Measurements from ENCODE around the gene SYT2. TPM values are rescaled to one million over a fixed set of nuclear protein-coding genes. Genes with fewer than 3 reads are reported as not detected.
A peak's percentile ranks its signal among the peaks of the same experiment; 100 is the strongest.
"Not testable (repeated sequence)": the region's sequence is repeated elsewhere in the genome, so short reads cannot be mapped to it uniquely, and the experiment has no call there.

Gene SYT2
- total and polyA plus RNA-seq, 8 donors: 1.1 to 5.4 (median 2.5) TPM; not detected in 1

DNA sequence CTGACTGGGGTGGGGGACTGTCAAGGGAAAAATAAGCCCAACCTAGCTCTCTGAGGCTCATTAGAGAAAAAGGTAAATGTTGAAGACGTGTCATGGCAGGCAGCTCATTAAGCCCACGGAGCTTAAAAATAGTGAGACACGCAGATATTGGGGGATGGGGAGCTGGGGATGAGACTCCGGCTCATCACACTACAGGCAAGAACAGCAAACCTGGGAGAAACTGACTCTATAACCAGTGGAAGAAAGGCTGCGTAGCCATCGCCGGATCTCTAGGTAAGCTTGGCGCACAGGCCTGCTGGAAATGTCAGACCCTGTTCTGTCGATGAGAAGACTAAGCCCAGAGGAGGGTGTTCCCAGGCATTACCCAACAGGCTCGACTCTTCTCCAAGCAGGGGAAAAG is 78.0 kb downstream of the SYT2 start:
- Histone ChIP-seq H3K27me3 (peaks cover 0 to 97% of the 10 kb centered on the region in 2 donors), H3K27ac (no peak overlapping the region), H3K4me1 (peaks cover 0 to 18% of the 10 kb centered on the region in 2 donors), H3K36me3 (no peaks in the 10 kb centered on the region), H3K4me3 (no peak overlapping the region), H3K9me3 (no peaks in the 10 kb centered on the region)
- intact Hi-C loops (cut with DNase I): no loop called here
- DNase-seq (peak in 1 of 4 donors; percentile 11), ATAC-seq (no peak)
- TF ChIP-seq, protein P1, sequence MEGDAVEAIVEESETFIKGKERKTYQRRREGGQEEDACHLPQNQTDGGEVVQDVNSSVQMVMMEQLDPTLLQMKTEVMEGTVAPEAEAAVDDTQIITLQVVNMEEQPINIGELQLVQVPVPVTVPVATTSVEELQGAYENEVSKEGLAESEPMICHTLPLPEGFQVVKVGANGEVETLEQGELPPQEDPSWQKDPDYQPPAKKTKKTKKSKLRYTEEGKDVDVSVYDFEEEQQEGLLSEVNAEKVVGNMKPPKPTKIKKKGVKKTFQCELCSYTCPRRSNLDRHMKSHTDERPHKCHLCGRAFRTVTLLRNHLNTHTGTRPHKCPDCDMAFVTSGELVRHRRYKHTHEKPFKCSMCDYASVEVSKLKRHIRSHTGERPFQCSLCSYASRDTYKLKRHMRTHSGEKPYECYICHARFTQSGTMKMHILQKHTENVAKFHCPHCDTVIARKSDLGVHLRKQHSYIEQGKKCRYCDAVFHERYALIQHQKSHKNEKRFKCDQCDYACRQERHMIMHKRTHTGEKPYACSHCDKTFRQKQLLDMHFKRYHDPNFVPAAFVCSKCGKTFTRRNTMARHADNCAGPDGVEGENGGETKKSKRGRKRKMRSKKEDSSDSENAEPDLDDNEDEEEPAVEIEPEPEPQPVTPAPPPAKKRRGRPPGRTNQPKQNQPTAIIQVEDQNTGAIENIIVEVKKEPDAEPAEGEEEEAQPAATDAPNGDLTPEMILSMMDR (IDR thresholded peaks at IDR 0.05): no peak

DNA sequence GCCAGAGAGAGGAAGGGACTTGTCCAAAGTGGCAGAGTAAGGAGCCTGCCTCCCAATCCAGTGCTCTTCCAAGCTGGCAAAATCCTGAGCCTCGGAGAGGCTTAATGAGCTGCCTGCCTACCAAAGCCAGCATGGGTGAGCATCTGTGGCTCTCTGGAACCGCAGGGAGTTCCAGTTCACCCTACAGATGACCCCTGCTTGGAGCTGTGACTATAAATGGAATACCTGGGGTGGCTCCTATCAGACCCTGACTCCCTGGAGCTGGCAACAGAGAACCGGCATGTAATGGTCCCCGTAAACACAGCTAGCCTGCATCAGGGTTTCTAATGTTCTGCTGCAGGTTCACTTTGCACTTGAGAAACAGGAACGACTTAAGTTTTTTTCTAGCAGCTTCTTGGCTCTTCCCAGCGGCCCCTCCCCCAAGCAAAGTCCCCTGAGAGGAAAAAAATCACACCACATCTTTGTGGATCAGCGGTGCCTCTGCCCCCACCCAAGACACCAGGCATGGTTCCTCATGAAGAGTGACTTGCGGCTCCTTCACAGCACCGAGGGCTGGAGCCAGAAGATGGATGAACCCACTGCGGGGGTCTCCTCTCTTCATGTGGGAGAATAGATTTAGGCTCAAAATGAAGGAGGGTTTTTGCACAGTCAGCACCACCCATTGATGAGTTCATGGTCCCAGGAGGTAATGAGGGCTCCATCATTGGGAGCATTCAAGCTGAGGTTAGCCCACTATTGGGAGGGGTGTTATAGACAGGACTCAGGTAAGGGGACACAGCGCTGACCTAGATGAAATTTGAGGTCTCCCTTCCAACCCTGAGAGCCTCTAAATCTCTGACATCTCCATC is 79.0 kb downstream of the SYT2 start:
- Histone ChIP-seq H3K9me3 (no peaks in the 10 kb centered on the region), H3K36me3 (no peaks in the 10 kb centered on the region), H3K27ac (no peak overlapping the region), H3K27me3 (peaks cover 0 to 97% of the 10 kb centered on the region in 2 donors), H3K4me3 (no peak overlapping the region), H3K4me1 (peaks cover 0 to 18% of the 10 kb centered on the region in 2 donors)
- intact Hi-C loops (cut with DNase I): no loop called here
- TF ChIP-seq, protein P1 (IDR thresholded peaks at IDR 0.05): no peak
- peak in 1 of 4 donors; percentile 10 for DNase-seq
- ATAC-seq: no peak

DNA sequence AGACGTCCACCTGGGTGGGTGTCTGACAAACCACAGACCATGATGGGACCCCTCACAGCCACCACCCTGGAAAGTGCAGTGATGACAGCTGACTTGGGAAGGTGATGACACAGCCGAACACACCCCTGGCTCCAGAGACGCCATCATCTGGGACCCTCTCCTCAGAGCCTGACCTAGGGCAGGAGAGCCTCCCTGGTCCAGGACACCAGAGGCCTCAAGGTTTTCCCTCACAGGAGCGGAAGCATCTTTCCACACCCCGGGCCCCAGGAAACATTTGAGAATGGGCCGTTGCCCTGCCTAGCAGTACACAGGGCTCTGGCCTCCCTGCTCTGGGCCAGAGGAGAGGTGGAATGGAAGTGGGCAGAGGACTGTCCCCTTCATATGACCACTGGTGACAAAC is 79.7 kb downstream of the SYT2 start:
- Histone ChIP-seq H3K9me3 (no peaks in the 10 kb centered on the region), H3K4me3 (no peak overlapping the region), H3K4me1 (peaks cover 0 to 20% of the 10 kb centered on the region in 2 donors), H3K36me3 (no peaks in the 10 kb centered on the region), H3K27ac (no peak overlapping the region), H3K27me3 (peaks cover 0 to 97% of the 10 kb centered on the region in 2 donors)
- intact Hi-C loops (cut with DNase I): no loop called here
- TF ChIP-seq, protein P1 (IDR thresholded peaks at IDR 0.05): no peak
- DNase-seq (peak in 1 of 4 donors; percentile 33), ATAC-seq (no peak)

DNA sequence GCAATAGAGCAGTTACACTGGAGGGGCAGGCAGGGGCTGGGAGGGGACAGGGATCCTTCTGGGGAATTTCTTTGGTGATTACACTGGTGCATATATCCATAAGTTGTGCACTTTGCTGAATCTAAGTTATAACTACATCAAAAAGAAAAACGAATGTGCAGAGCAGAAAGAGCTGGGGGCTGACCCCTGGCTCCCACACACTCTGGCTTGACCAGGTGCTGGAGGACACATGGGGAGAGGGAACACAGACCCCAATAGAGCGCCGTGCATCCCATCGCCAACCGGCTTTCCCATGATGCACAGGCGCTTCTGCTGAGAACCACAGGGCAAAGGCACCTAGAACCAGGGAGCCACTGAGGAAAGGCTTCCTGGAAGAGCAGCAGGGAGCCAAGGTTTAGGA is 80.2 kb downstream of the SYT2 start:
- ATAC-seq; H3K4me3 ChIP-seq; H3K27ac ChIP-seq; H3K9me3 ChIP-seq; intact Hi-C loops (cut with DNase I); H3K36me3 ChIP-seq: not testable (repeated sequence)
- peaks cover 0 to 22% of the 10 kb centered on the region in 2 donors for H3K4me1 ChIP-seq
- peak in 1 of 4 donors; percentile 20 for DNase-seq
- H3K27me3 ChIP-seq: peaks cover 0 to 96% of the 10 kb centered on the region in 2 donors

DNA sequence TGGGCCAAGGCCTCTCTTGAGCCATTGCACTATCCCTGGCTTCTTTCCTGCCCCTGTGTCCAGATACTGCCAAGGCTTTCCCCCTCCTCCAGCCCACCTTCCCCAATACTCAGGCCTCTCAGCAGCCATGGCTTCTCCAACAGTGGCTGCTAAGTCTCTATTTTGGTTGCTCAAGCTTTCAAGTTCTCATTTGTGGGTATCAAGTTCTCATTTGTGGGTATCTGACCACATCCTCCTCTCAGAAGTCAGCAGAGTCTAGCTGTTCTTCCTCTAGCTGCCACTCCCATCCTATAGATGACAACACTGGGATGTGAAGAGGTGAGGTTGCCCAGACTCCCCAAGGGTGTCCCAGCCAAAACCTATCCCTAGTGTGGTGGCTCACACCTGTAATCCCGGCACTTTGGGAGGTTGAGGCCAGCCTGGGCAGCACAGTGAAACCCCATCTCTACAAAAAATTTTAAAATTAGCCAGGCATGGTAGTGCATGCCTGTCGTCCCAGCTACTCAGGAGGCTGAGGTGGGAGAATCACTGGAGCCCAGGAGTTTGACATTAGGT is 80.9 kb downstream of the SYT2 start:
- DNase-seq (peak in 1 of 4 donors; percentile 5), ATAC-seq (peak; percentile 34)
- H3K27ac ChIP-seq; H3K4me3 ChIP-seq; H3K36me3 ChIP-seq; H3K9me3 ChIP-seq; intact Hi-C loops (cut with DNase I): not testable (repeated sequence)
- peaks cover 0 to 22% of the 10 kb centered on the region in 2 donors for H3K4me1 ChIP-seq
- H3K27me3 ChIP-seq: peaks cover 0 to 88% of the 10 kb centered on the region in 2 donors

DNA sequence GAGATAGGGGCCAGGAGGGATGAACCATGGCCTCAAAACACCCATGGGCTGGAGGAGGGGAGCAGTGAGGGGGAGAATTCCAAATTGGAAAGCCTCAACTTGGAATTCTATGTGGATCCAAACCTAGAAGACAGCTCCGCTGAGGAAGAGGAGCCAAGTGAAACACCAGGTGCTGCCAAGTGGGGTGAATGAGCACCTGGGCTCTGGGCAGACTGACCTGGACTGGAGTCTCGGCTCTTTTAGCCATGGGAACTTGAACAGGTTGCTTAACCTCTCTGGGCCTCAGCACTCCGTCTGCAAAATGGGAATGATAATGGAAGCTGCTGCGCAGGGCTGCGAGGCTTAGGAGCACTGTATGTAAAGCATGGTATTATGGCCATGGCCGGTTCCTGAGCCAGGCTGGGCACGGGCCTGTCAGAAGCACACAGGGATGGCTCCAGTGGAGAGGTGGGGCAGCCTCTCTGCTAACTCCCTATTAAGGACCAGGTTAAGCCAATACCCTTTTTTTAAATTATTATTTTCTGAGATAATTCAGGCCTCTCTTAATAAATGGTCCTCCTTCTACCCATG is 81.5 kb downstream of the SYT2 start:
- TF ChIP-seq, protein P1 (IDR thresholded peaks at IDR 0.05): no peak
- peaks cover 0 to 85% of the 10 kb centered on the region in 2 donors for H3K27me3 ChIP-seq
- no peak for ATAC-seq

More for the DNA sequence above, 81.5 kb downstream of the SYT2 start:
- no peaks in the 10 kb centered on the region for H3K36me3 ChIP-seq
- no peak overlapping the region for H3K4me3 ChIP-seq
- H3K4me1 ChIP-seq: peaks cover 0 to 22% of the 10 kb centered on the region in 2 donors
- no peaks in the 10 kb centered on the region for H3K9me3 ChIP-seq
- H3K27ac ChIP-seq: no peak overlapping the region
- intact Hi-C loops (cut with DNase I): no loop called here
- DNase-seq: no peak

Measured in left lung (tissue), 10 donors.